Astrocyte (in vitro differentiated cells and primary cell): ENCODE results near the gene CSF2RB. TPM values are rescaled to one million over a fixed set of nuclear protein-coding genes. Genes with fewer than 3 reads are reported as not detected.

Source experiments
- DNase-seq: peaks from one replicate; pipeline ENCODE4 v3.0.0-alpha.2; 2010; ENCODE audit warnings: low read depth
- FAIRE-seq: peaks from 2 replicates; lab custom pipeline; 2011; peaks lifted over from hg19 to GRCh38; lab: Jason Lieb, UNC
- H2AFZ ChIP-seq: 2 replicates; pipeline ENCODE4 v1.6.0; 2012; ENCODE audit warnings: low read depth, low read length, inconsistent platforms
- H3K27ac ChIP-seq: 2 replicates; pipeline ENCODE4 v1.5.1; 2011; ENCODE audit warnings: low read depth, low read length, inconsistent platforms
- H3K27me3 ChIP-seq: 2 replicates; pipeline ENCODE4 v1.6.0; 2011; ENCODE audit warnings: low read length, inconsistent platforms; ENCODE audit not compliant: insufficient read depth
- H3K36me3 ChIP-seq: 2 replicates; pipeline ENCODE4 v1.5.1; 2011; ENCODE audit warnings: low read length, inconsistent platforms; ENCODE audit not compliant: insufficient read depth
- H3K4me1 ChIP-seq: 2 replicates; pipeline ENCODE4 v1.5.1; 2011; ENCODE audit warnings: low read length, inconsistent platforms; ENCODE audit not compliant: insufficient read depth
- H3K4me2 ChIP-seq: 2 replicates; pipeline ENCODE4 v1.6.0; 2012; ENCODE audit warnings: low read length, inconsistent platforms
- H3K4me3 ChIP-seq: 2 replicates; pipeline ENCODE4 v1.5.1; 2011; ENCODE audit warnings: low read depth, mild to moderate bottlenecking, low read length, inconsistent platforms; ENCODE audit not compliant: insufficient read depth
- H3K79me2 ChIP-seq: 2 replicates; pipeline ENCODE4 v1.6.0; 2012; ENCODE audit warnings: mild to moderate bottlenecking, low read length, inconsistent platforms; ENCODE audit not compliant: insufficient read depth
- H3K9ac ChIP-seq: 2 replicates; pipeline ENCODE4 v1.6.0; 2012; ENCODE audit warnings: mild to moderate bottlenecking, low read length, inconsistent platforms
- H3K9me3 ChIP-seq: 2 replicates; pipeline ENCODE4 v1.5.1; 2012; ENCODE audit warnings: low read depth, mild to moderate bottlenecking, low read length, inconsistent platforms; ENCODE audit not compliant: insufficient read depth
- H4K20me1 ChIP-seq: 2 replicates; pipeline ENCODE4 v1.6.0; 2012; ENCODE audit warnings: low read length, inconsistent platforms; ENCODE audit not compliant: insufficient read depth
- H3K27ac Mint-ChIP-seq: one replicate; pipeline ENCODE4 v1.8.0; 2021; ENCODE audit warnings: mild to moderate bottlenecking, mixed read lengths; ENCODE audit not compliant: unreplicated experiment
- H3K27me3 Mint-ChIP-seq: one replicate; pipeline ENCODE4 v1.8.0; 2021; ENCODE audit warnings: low read depth, mixed read lengths; ENCODE audit not compliant: unreplicated experiment
- H3K36me3 Mint-ChIP-seq: one replicate; pipeline ENCODE4 v1.8.0; 2021; ENCODE audit warnings: low read depth, mixed read lengths; ENCODE audit not compliant: unreplicated experiment
- H3K4me1 Mint-ChIP-seq: one replicate; pipeline ENCODE4 v1.8.0; 2021; ENCODE audit warnings: low read depth, mixed read lengths; ENCODE audit not compliant: unreplicated experiment
- H3K4me3 Mint-ChIP-seq: one replicate; pipeline ENCODE4 v1.8.0; 2021; ENCODE audit warnings: mild to moderate bottlenecking, moderate library complexity, mixed read lengths; ENCODE audit not compliant: unreplicated experiment
- H3K9me3 Mint-ChIP-seq: one replicate; pipeline ENCODE4 v1.8.0; 2021; ENCODE audit warnings: mild to moderate bottlenecking, mixed read lengths; ENCODE audit not compliant: unreplicated experiment
- CTCF ChIP-seq: IDR thresholded peaks from 2 replicates; pipeline ENCODE4 v1.5.1; 2011; ENCODE audit warnings: low read depth, mild to moderate bottlenecking, inconsistent platforms, low read length, moderate library complexity; ENCODE audit not compliant: insufficient read depth
- EZH2 ChIP-seq: IDR thresholded peaks from 2 replicates; pipeline ENCODE4 v1.6.1; 2012; ENCODE audit warnings: mild to moderate bottlenecking, low read length, inconsistent platforms; ENCODE audit not compliant: insufficient read depth
- total RNA-seq: library from RNA; stranded (reverse); gene quantifications from 2 replicates; pipeline ENCODE4 v1.2.1, GENCODE V29; 2021

CSF2RB gene
- total RNA-seq, 1 donor from 2014 or later, result 0.09 TPM

DNA sequence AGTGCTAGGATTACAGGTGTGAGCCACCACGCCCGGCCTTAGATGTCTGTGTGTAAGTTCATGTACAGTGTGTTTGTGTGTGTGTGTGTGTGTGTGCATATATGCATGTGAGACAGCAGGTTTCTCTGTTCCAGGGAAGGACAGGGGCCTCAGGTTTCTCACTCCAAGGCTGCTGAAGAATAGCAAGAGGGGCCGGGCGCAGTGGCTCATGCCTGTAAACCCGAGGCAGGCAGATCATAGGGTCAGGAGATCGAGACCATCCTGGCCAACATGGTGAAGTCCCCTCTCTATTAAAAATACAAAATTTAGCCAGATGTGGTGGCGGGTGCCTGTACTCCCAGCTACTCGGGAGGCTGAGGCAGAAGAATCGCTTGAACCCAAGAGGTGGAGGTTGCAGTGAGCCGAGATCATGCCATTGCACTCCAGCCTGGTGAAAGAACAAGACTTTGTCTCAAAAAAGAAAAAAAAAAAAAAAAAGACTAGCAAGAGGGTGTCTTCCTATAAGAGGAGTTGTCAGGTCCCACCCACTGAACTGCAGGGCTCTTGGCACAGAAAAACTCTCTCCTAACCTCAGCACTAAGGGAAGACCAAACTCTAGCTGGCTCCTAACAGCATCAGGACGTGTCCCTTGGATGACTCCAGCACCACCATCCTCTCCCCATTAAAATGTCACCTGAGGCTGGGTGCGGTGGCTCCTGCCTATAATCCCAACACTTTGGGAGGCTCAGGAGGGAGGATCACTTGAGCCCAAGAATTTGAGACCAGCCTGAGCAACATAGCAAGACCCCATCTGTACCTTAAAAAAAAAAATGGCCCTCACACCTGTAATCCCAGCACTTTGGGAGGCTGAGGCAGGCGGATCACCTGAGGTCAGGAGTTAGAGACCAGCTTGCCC, 65.8 kb downstream of the CSF2RB start:
- Histone ChIP-seq H3K36me3 (no peaks in the 10 kb centered on the region), H4K20me1 (no peaks in the 10 kb centered on the region), H2AFZ (no peak overlapping the region), H3K27ac (no peak overlapping the region), H3K4me1 (no peaks in the 10 kb centered on the region), H3K4me2 (no peak overlapping the region), H3K9me3 (no peaks in the 10 kb centered on the region), H3K9ac (no peak overlapping the region), H3K27me3 (peaks cover 4% of the 10 kb centered on the region), H3K4me3 (no peak overlapping the region), H3K79me2 (no peaks in the 10 kb centered on the region)
- peaks cover 3% of the 10 kb centered on the region for H3K9me3 Mint-ChIP-seq
- no peak for DNase-seq
- no peaks in the 10 kb centered on the region for H3K36me3 Mint-ChIP-seq
- no peak overlapping the region for H3K4me3 Mint-ChIP-seq
- TF ChIP-seq CTCF, result no peak
- no peak for TF ChIP-seq EZH2
- H3K27me3 Mint-ChIP-seq, result peaks cover 40% of the 10 kb centered on the region
- peaks cover 1% of the 10 kb centered on the region for H3K4me1 Mint-ChIP-seq
- no peak for FAIRE-seq
- no peak overlapping the region for H3K27ac Mint-ChIP-seq

- TF ChIP-seq EZH2 (no peak), CTCF (no peak)
- peaks cover 8% of the 10 kb centered on the region for H3K9me3 Mint-ChIP-seq
- no peak overlapping the region for H3K4me2 ChIP-seq
- no peak overlapping the region for H3K9ac ChIP-seq
- FAIRE-seq (no peak), DNase-seq (no peak)
- peaks cover 4% of the 10 kb centered on the region for H3K27me3 ChIP-seq
- H3K4me1 ChIP-seq, result no peaks in the 10 kb centered on the region
- H3K4me3 ChIP-seq, result no peak overlapping the region
- no peak overlapping the region for H3K27ac Mint-ChIP-seq
- no peaks in the 10 kb centered on the region for H3K9me3 ChIP-seq
- no peak overlapping the region for H3K4me3 Mint-ChIP-seq
- H3K36me3 Mint-ChIP-seq, result no peaks in the 10 kb centered on the region
- H3K4me1 Mint-ChIP-seq, result peaks cover 1% of the 10 kb centered on the region
- H3K27me3 Mint-ChIP-seq, result peaks cover 33% of the 10 kb centered on the region
- no peaks in the 10 kb centered on the region for H3K36me3 ChIP-seq
- no peaks in the 10 kb centered on the region for H3K79me2 ChIP-seq
- H2AFZ ChIP-seq, result no peak overlapping the region
- no peaks in the 10 kb centered on the region for H4K20me1 ChIP-seq
- no peak overlapping the region for H3K27ac ChIP-seq
Measured at GRCh38 chr22:36981247-36981775, 67.9 kb downstream of the CSF2RB start.

GRCh38 chr22:36982136-36982535, 68.7 kb downstream of the CSF2RB start:
- H3K36me3 ChIP-seq, result no peaks in the 10 kb centered on the region
- H3K27me3 ChIP-seq, result peaks cover 2% of the 10 kb centered on the region
- no peak overlapping the region for H2AFZ ChIP-seq
- DNase-seq (no peak), FAIRE-seq (no peak)
- Mint-ChIP-seq H3K36me3 (no peaks in the 10 kb centered on the region), H3K9me3 (peaks cover 10% of the 10 kb centered on the region), H3K4me1 (peaks cover 1% of the 10 kb centered on the region), H3K27ac (no peak overlapping the region), H3K4me3 (no peak overlapping the region), H3K27me3 (peaks cover 29% of the 10 kb centered on the region)
- H3K9ac ChIP-seq, result no peak overlapping the region
- no peak overlapping the region for H3K4me3 ChIP-seq
- H3K4me1 ChIP-seq, result no peaks in the 10 kb centered on the region
- no peaks in the 10 kb centered on the region for H3K9me3 ChIP-seq
- H3K79me2 ChIP-seq, result no peaks in the 10 kb centered on the region
- no peak overlapping the region for H3K4me2 ChIP-seq
- H3K27ac ChIP-seq, result no peak overlapping the region
- TF ChIP-seq EZH2 (no peak), CTCF (no peak)
- no peaks in the 10 kb centered on the region for H4K20me1 ChIP-seq
